ENCODE results near the gene COL10A1. TPM values are rescaled to one million over a fixed set of nuclear protein-coding genes. Genes with fewer than 3 reads are reported as not detected.

The COL10A1 gene
- total and polyA plus RNA-seq, 2 donors (not counting 3 experiments of a cell fraction or from before 2014, with no cell fraction given) = not detected

DNA sequence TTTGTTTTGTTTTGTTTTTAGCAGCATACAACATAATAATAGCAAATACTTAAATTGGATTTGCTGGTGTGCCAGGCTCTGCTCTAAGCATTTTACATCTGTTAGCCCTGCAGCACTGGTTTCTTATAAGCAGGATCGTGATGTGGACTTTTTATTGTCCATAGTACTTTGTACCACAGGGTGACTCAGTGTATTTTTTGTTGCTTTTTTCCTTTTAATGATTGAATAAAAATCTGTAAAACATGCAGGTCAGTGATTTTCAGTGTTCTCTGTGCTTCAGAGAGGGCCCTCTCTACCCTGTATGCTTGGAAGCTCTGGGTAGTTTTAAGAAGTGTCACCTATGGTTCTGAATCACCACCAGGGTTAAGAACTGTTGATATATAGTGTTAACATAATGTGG, 21.3 kb downstream of the COL10A1 start:
- Histone ChIP-seq H3K27ac (ENCODE audit: insufficient read depth, low read depth, low read length) (no peak overlapping the region), H3K36me3 (ENCODE audit: control insufficient read depth in 2 of 2, extremely low read depth in 1 of 2, insufficient read depth in 2 of 2, low read length in 2 of 2) (peaks cover 0 to 2% of the 10 kb centered on the region in 2 experiments), H3K4me3 (replicated peaks in 1 of 3; ENCODE audit: insufficient read depth in 1 of 3, low read depth in 1 of 3, low read length in 3 of 3) (no peak overlapping the region), H3K9me1 (replicated peaks; ENCODE audit: control insufficient read depth, extremely low read depth, insufficient read depth, low read length) (no peaks in the 10 kb centered on the region), H3K4me1 (ENCODE audit: control insufficient read depth, extremely low read depth, insufficient read depth, low read length) (peaks cover 14% of the 10 kb centered on the region), H3K4me2 (ENCODE audit: insufficient read depth, low read length) (no peak overlapping the region), H2AFZ (ENCODE audit: low read depth, low read length) (no peak overlapping the region), H4K20me1 (replicated peaks; ENCODE audit: control insufficient read depth, extremely low read depth, insufficient read depth, low read length) (no peaks in the 10 kb centered on the region), H3K9me3 (replicated peaks; ENCODE audit: control insufficient read depth, insufficient read depth, low read length) (no peaks in the 10 kb centered on the region), H3K79me2 (ENCODE audit: control insufficient read depth, insufficient read depth, low read length) (no peaks in the 10 kb centered on the region), H3K27me3 (ENCODE audit: control insufficient read depth in 2 of 2, insufficient read depth in 2 of 2, low read length in 2 of 2) (no peaks in the 10 kb centered on the region), H3K9ac (replicated peaks; ENCODE audit: extremely low read depth, insufficient read depth, low read length) (no peak overlapping the region)
- no peak for TF ChIP-seq EZH2 (IDR thresholded peaks at IDR 0.05; ENCODE audit: borderline replicate concordance, low read depth, low read length, severe bottlenecking)
- TF ChIP-seq POLR2AphosphoS5 (IDR thresholded peaks at IDR 0.05; ENCODE audit: insufficient read depth, low read depth, low read length) = no peak
- no peak for TF ChIP-seq MYC (IDR thresholded peaks at IDR 0.05; ENCODE audit: low read depth, low read length)
- no peak for TF ChIP-seq GATA2 (IDR thresholded peaks at IDR 0.05; ENCODE audit: insufficient read depth, insufficient read length, low read depth, low read length)
- TF ChIP-seq, protein P1, sequence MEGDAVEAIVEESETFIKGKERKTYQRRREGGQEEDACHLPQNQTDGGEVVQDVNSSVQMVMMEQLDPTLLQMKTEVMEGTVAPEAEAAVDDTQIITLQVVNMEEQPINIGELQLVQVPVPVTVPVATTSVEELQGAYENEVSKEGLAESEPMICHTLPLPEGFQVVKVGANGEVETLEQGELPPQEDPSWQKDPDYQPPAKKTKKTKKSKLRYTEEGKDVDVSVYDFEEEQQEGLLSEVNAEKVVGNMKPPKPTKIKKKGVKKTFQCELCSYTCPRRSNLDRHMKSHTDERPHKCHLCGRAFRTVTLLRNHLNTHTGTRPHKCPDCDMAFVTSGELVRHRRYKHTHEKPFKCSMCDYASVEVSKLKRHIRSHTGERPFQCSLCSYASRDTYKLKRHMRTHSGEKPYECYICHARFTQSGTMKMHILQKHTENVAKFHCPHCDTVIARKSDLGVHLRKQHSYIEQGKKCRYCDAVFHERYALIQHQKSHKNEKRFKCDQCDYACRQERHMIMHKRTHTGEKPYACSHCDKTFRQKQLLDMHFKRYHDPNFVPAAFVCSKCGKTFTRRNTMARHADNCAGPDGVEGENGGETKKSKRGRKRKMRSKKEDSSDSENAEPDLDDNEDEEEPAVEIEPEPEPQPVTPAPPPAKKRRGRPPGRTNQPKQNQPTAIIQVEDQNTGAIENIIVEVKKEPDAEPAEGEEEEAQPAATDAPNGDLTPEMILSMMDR (IDR thresholded peaks at IDR 0.05; ENCODE audit: extremely low read depth in 1 of 2, insufficient read depth in 1 of 2, low read depth in 1 of 2, low read length in 2 of 2) = no peak
- no peak for TF ChIP-seq JUN (IDR thresholded peaks at IDR 0.05; ENCODE audit: borderline replicate concordance, insufficient read depth, insufficient read length, low read depth)
- TF ChIP-seq FOS (IDR thresholded peaks at IDR 0.05; ENCODE audit: borderline replicate concordance, insufficient read depth, low read length) = no peak
- no peak for TF ChIP-seq POLR2A (IDR thresholded peaks at IDR 0.05; ENCODE audit: low read depth, low read length)
- TF ChIP-seq MAX (IDR thresholded peaks at IDR 0.05; ENCODE audit: insufficient read depth, insufficient read length) = no peak
- BruUV-seq (replicated peaks) = no TSS peak
- DNase-seq (ENCODE audit: low read depth, low spot score) = no peak
- dilution Hi-C loops (cut with MboI; ENCODE audit: extremely low pct_ligation_motif_present, low sequenced_read_pairs) = no loop called here
- POLR2A ChIA-PET = no interaction called here
- no peak for FAIRE-seq
- intact Hi-C loops (cut with micrococcal nuclease) = no loop called here
- CTCF ChIA-PET = no interaction called here

Measured in endothelial cell of umbilical vein (primary cell).